HFF-Myc (cell line): ENCODE data around the gene CLPTM1L.

Experiments used
- DNase-seq: peaks from one replicate; pipeline ENCODE4 v3.0.0-alpha.2; 2011; ENCODE audit warnings: low read depth; ENCODE audit errors: extremely low read depth
- H3K4me3 ChIP-seq: replicated peaks from 2 replicates; pipeline ENCODE4 v1.5.1; 2011; ENCODE audit warnings: low read depth, mild to moderate bottlenecking, control low read depth, low read length
- TF ChIP-seq, protein P1 (sequence below): IDR thresholded peaks from 2 replicates; pipeline ENCODE4 v1.5.1; 2012; ENCODE audit warnings: mild to moderate bottlenecking, low read depth, low read length, control low read depth; ENCODE audit errors: missing control alignments

Gene CLPTM1L, protein sequence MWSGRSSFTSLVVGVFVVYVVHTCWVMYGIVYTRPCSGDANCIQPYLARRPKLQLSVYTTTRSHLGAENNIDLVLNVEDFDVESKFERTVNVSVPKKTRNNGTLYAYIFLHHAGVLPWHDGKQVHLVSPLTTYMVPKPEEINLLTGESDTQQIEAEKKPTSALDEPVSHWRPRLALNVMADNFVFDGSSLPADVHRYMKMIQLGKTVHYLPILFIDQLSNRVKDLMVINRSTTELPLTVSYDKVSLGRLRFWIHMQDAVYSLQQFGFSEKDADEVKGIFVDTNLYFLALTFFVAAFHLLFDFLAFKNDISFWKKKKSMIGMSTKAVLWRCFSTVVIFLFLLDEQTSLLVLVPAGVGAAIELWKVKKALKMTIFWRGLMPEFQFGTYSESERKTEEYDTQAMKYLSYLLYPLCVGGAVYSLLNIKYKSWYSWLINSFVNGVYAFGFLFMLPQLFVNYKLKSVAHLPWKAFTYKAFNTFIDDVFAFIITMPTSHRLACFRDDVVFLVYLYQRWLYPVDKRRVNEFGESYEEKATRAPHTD

DNA sequence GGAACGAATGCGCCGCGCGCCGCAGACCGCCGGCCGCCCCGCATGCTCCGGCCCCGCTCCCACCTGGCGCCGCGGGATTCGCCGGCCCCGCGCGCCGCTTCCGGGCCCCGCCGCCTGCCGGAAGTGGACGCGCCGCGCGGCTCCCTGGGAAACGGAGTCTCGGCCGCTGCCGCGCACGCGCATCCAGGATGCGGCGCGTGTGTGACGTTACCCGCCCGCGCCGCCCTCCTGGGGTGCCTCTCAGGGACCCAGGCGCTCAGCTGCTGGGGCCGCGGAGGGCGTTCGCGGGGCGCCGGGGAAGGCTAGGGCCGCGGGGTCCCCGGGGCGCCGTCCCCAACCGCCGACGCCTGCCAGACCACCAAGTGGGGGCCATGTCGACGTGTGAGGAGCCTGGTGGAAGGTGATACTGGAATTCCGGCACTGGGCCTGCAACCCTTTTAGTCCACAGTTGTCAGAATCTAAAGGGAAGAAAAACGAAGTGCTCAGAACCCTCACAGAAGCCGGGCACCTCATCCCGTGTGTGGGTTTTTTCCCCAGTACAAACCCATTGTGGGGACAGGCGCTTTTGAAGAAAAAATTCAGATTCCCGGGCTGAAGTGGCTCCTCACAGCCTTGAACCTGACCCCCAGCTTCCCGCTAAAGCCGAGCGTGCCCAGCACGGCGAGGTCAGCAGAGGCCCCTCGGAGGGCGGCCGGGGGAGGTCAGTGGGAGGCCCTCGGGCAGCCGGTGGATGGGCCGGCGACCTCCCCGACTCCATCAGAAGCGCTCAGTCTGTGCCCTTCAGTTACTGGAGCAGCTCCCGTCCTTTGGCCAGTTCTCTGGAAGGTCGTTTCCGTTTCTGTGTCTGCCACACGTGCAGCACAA, at the start of gene CLPTM1L:
TSS of gene CLPTM1L (minus strand) at position 125 of the 864 bp plus-strand sequence. CDS start 258 bp downstream, outside the sequence.
- H3K4me3 ChIP-seq, result peak within 1 kb of the TSS; percentile 98
- DNase-seq, result peak; percentile 27
- TF ChIP-seq, protein P1, sequence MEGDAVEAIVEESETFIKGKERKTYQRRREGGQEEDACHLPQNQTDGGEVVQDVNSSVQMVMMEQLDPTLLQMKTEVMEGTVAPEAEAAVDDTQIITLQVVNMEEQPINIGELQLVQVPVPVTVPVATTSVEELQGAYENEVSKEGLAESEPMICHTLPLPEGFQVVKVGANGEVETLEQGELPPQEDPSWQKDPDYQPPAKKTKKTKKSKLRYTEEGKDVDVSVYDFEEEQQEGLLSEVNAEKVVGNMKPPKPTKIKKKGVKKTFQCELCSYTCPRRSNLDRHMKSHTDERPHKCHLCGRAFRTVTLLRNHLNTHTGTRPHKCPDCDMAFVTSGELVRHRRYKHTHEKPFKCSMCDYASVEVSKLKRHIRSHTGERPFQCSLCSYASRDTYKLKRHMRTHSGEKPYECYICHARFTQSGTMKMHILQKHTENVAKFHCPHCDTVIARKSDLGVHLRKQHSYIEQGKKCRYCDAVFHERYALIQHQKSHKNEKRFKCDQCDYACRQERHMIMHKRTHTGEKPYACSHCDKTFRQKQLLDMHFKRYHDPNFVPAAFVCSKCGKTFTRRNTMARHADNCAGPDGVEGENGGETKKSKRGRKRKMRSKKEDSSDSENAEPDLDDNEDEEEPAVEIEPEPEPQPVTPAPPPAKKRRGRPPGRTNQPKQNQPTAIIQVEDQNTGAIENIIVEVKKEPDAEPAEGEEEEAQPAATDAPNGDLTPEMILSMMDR, result no peak

DNA sequence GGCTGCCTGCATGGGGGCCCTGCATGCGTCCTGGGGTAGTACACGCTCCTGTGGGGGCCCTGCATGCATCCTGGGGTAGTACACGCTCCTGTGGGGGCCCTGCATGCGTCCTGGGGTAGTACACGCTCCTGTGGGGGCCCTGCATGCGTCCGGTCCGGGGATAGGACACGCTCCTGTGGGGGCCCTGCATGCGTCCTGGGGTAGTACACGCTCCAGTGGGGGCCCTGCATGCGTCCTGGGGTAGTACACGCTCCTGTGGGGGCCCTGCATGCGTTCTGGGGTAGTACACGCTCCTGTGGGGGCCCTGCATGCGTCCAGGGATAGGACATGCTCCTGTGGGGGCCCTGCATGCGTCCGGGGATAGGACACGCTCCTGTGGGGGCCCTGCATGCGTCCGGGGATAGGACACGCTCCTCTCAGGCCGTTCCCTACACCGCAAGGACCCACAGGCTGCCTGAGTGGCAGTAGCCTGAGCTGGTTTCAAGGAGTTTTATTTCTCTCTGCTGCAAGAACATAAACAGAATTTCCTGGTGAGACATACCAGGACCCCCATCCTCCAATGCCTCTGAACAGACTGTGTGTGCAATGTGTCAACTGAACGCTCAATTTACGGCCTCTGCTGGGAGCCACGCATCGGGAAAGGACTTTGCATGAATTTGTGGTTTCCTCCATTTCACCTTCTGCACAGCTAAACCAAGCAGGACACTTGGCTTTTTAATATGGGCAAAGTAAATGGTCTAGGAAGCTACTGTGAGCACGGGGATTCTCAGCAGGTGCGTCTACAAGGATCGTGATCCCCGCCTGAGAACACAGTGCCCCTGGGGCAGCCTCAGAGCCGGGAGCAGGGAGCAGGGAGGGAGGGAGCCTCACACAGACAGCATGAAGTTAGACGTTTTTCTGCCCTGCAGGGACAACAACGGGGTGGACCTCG, 48.9 kb upstream of the CLPTM1L start:
- no peak overlapping the region for H3K4me3 ChIP-seq
- TF ChIP-seq, protein P1, result no peak
- no peak for DNase-seq

DNA sequence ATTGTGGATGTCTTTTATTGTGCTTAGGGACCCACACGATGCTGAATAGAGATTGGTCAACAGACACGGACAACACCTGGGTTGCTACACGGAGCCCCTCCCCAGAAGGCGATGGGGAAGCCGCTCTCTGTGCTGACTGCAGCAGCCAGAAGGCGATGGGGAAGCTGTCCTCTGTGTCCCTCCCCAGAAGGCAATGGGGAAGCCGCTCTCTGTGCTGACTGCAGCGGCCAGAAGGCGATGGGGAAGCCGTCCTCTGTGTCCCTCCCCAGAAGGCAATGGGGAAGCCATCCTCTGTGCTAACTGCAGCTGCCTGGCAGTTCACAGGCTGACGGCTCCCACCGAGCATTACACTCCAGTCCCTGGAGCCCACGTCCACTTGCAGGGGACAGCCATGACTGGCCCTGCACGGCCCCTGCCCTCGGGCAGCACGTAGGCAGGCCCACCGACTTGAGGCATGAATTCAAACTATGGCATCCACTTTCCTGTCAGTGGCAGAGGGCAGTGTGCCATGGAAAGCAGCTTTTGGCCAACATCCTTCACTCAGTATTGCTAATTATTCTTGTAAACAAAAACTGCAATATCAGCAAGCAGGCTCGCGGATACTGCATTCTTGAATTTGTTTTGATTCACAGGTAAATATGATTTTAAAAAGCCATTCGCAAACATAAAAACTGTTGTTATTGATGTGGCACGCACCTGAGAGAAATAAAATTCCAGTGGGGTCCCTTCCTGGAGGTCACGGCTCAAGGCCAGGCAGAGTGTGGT, 48.1 kb upstream of the CLPTM1L start:
- no peak overlapping the region for H3K4me3 ChIP-seq
- TF ChIP-seq, protein P1, result no peak
- DNase-seq, result no peak

DNA sequence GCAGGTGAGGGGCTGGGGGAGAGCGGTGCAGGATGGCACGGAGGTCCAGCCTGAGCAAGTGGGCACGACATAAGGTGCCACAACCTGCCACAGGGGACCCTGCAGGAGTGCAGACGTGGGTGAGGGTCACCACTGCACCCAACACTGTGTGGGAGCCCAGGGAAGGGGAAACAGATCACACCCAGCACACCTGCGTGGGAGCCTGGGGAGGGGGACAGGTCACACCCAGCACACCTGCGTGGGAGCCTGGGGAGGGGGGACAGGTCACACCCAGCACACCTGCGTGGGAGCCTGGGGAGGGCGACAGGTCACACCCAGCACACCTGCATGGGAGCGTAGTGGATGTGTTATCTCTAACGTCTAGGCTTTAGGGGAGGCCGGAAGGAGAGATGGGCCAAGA, 47.4 kb upstream of the CLPTM1L start:
- DNase-seq, result no peak
- TF ChIP-seq, protein P1, result no peak

DNA sequence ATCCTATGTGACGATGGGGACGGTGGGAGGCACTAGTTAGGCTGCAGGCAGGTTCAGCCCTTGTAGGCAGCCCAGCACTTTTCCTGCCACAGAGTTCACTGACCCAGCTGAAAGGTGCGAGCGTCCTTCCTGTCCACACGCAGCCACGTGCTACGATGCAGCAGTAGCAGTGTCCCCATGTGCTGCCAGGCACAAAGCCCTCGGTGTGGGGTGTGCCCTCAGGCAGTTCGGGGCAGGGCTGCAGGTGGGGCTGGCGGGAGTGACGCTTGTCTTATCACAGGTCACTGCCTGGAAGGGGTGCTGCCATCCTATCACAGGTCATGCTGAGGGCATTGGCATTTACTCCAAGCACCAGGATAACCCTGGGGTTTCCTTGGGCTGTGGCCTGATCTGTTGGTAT, 46.8 kb upstream of the CLPTM1L start:
- no peak overlapping the region for H3K4me3 ChIP-seq
- no peak for DNase-seq
- TF ChIP-seq, protein P1, result no peak

More for the DNA sequence above, 47.4 kb upstream of the CLPTM1L start:
- no peak overlapping the region for H3K4me3 ChIP-seq
